GM04503 (cell line): Measurements from ENCODE around the gene ARMH2.
"Not testable (repeated sequence)": the region's sequence is repeated elsewhere in the genome, so short reads cannot be mapped to it uniquely, and the experiment has no call there.

Source experiments
- DNase-seq: peaks from one replicate; pipeline ENCODE4 v3.0.0-alpha.2; 2012; ENCODE audit warnings: low read depth

ARMH2 gene

GRCh38 chr6:24818346-24818745 is 19.6 kb upstream of the ARMH2 start:
- no peak for DNase-seq

- DNase-seq, result no peak
Observed at GRCh38 chr6:24809728-24810127, 11.0 kb upstream of the ARMH2 start.

GRCh38 chr6:24807584-24807983 is 8.9 kb upstream of the ARMH2 start:
- DNase-seq, result no peak

GRCh38 chr6:24802271-24803059 is 3.7 kb upstream of the ARMH2 start:
- DNase-seq, result no peak

GRCh38 chr6:24799541-24799915 is 811 bp upstream of the ARMH2 start:
- no peak for DNase-seq

- DNase-seq, result no peak
Observed at GRCh38 chr6:24797596-24798216, 1.0 kb downstream of the ARMH2 start.

GRCh38 chr6:24796616-24797290 is 2.0 kb downstream of the ARMH2 start:
- no peak for DNase-seq

- DNase-seq, result no peak
Observed at GRCh38 chr6:24795106-24795505, 3.6 kb downstream of the ARMH2 start.

GRCh38 chr6:24788031-24788665 is 10.6 kb downstream of the ARMH2 start:
- DNase-seq, result no peak

- no peak for DNase-seq
Observed at GRCh38 chr6:24780206-24780605, 18.5 kb downstream of the ARMH2 start.

GRCh38 chr6:24779416-24780016 is 19.2 kb downstream of the ARMH2 start:
- no peak for DNase-seq

- no peak for DNase-seq
Observed at GRCh38 chr6:24778878-24779277, 19.8 kb downstream of the ARMH2 start.

GRCh38 chr6:24778121-24778520 is 20.6 kb downstream of the ARMH2 start:
- no peak for DNase-seq

- DNase-seq, result no peak
Observed at GRCh38 chr6:24777227-24777626, 21.5 kb downstream of the ARMH2 start.

GRCh38 chr6:24775520-24776058 is 23.1 kb downstream of the ARMH2 start:
- DNase-seq, result no peak

- peak; percentile 43 for DNase-seq
Observed at GRCh38 chr6:24774696-24775519, 23.8 kb downstream of the ARMH2 start, which contains the start of gene GMNN. Gene GMNN (plus strand): TSS chr6:24774937. CDS start chr6:24777247, 2,310 bp downstream.

- DNase-seq, result peak; percentile 57
Observed at GRCh38 chr6:24768361-24768760, 30.4 kb downstream of the ARMH2 start.

GRCh38 chr6:24766680-24767462 is 31.8 kb downstream of the ARMH2 start:
- no peak for DNase-seq

GRCh38 chr6:24765968-24766367 is 32.7 kb downstream of the ARMH2 start:
- DNase-seq, result not testable (repeated sequence)
